Progenitor cell of endocrine pancreas (in vitro differentiated cells): Measurements from ENCODE around the gene FAM193A. TPM values are rescaled to one million over a fixed set of nuclear protein-coding genes. Genes with fewer than 3 reads are reported as not detected.
A peak's percentile ranks its signal among the peaks of the same experiment; 100 is the strongest.

ENCODE experiments used
- DNase-seq: peaks from one replicate; pipeline ENCODE4 v3.0.0; 2021; ENCODE audit warnings: low spot score; ENCODE audit not compliant: unreplicated experiment
- H3K27ac Mint-ChIP-seq: 2 replicates; pipeline ENCODE4 v1.8.0; 2021; ENCODE audit warnings: mild to moderate bottlenecking, moderate library complexity, mixed read lengths
- H3K27me3 Mint-ChIP-seq: 2 replicates; pipeline ENCODE4 v1.8.0; 2021; ENCODE audit warnings: mixed read lengths
- H3K36me3 Mint-ChIP-seq: 2 replicates; pipeline ENCODE4 v1.8.0; 2022; ENCODE audit warnings: mixed read lengths; ENCODE audit not compliant: insufficient read depth
- H3K4me1 Mint-ChIP-seq: 2 replicates; pipeline ENCODE4 v1.8.0; 2021; ENCODE audit warnings: low read depth, mixed read lengths
- H3K4me3 Mint-ChIP-seq: 2 replicates; pipeline ENCODE4 v1.8.0; 2021; ENCODE audit warnings: low read depth, mild to moderate bottlenecking, moderate library complexity, mixed read lengths
- H3K9me3 Mint-ChIP-seq: 2 replicates; pipeline ENCODE4 v1.8.0; 2021; ENCODE audit warnings: low read depth, mixed read lengths
- total RNA-seq: library from RNA; stranded (reverse); gene quantifications from 2 replicates; pipeline ENCODE4 v1.2.1, GENCODE V29; 2021
- TF ChIP-seq, protein P1 (sequence below): fragments of 200-600 bp; sonication (generic); IDR thresholded peaks from one replicate; pipeline ENCODE4 v1.5.0; 2021; ENCODE audit warnings: antibody characterized with exemption, mild to moderate bottlenecking; ENCODE audit not compliant: unreplicated experiment

Gene FAM193A
- total RNA-seq, 1 donor from 2014 or later = 53.4 TPM

DNA sequence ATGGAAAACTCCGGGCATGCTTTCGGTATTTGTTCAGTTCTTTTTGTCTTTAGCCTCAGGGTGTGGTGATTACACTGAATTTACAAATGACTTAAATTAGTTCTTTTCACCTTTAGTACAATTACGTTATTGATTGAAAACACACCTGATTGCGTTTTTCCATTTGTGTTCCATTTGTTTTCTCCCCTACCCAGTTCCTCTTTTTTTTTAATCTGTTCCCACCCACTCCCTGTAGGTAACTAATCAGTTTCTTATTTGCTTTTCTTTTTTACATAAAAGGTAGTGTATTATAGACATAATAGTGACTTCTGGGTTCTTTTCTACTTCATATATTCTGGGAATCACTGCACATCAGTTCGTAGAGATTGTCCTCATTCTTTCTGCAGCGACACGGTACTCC is 166.3 kb downstream of the FAM193A start:
- H3K4me3 Mint-ChIP-seq = no peak overlapping the region
- no peak for DNase-seq
- peaks cover 34% of the 10 kb centered on the region for H3K36me3 Mint-ChIP-seq
- peaks cover 4% of the 10 kb centered on the region for H3K4me1 Mint-ChIP-seq
- TF ChIP-seq, protein P1, sequence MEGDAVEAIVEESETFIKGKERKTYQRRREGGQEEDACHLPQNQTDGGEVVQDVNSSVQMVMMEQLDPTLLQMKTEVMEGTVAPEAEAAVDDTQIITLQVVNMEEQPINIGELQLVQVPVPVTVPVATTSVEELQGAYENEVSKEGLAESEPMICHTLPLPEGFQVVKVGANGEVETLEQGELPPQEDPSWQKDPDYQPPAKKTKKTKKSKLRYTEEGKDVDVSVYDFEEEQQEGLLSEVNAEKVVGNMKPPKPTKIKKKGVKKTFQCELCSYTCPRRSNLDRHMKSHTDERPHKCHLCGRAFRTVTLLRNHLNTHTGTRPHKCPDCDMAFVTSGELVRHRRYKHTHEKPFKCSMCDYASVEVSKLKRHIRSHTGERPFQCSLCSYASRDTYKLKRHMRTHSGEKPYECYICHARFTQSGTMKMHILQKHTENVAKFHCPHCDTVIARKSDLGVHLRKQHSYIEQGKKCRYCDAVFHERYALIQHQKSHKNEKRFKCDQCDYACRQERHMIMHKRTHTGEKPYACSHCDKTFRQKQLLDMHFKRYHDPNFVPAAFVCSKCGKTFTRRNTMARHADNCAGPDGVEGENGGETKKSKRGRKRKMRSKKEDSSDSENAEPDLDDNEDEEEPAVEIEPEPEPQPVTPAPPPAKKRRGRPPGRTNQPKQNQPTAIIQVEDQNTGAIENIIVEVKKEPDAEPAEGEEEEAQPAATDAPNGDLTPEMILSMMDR = no peak
- H3K27ac Mint-ChIP-seq = peak overlapping the region; percentile 58
- H3K27me3 Mint-ChIP-seq = no peaks in the 10 kb centered on the region
- H3K9me3 Mint-ChIP-seq = no peaks in the 10 kb centered on the region

DNA sequence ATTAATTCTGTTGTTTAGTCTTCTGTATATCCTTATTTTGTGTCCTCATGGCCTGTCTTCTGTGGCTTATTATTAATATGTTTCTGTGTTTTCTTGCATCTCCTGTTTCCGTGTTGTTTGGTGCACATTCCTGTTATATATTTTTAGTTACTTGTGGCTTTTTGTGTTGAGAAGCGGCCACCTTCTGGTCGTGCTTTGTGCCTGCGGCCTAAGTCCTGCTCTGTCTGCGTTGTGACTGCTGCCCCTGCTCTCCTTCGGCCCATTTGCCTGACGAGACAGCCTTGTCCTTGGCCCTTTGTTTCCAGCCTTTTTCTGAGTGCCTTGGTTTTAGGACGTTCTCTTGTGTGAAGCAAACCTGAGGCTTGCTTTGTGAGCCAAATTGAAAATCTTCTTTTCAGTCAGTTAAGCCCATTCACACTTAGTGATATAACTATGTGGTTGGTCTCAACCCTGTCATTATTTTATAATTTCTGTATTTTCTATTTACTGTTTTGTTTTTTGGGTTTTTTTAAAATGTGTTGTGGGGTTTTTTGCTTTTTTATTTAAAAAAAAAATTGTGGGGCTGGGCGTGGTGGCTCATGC is 175.9 kb downstream of the FAM193A start:
- Mint-ChIP-seq H3K27me3 (no peaks in the 10 kb centered on the region), H3K27ac (no peak overlapping the region), H3K9me3 (no peaks in the 10 kb centered on the region), H3K4me3 (no peak overlapping the region), H3K36me3 (peaks cover 22% of the 10 kb centered on the region), H3K4me1 (no peaks in the 10 kb centered on the region)
- DNase-seq = no peak
- TF ChIP-seq, protein P1 = peak; percentile 49

DNA sequence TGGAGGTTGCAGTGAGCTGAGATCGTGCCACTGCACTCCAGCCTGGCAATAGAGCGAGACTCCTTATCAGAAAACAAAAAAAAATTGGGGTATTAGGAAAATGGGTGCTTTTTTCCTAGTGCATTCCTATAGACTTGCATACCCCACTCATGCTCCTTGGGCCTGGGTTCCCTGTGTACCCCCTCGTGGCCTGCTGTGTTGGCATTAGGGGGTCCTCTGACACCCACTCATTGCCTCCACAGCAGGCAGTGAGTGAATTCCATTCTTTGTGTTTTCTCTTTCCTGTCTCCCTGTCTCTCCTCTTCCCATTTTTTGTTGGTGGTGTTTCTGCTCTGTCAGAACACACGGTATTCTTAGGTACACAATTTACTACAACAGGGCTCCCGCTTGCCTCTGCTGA is 176.9 kb downstream of the FAM193A start:
- Mint-ChIP-seq H3K4me1 (no peaks in the 10 kb centered on the region), H3K27me3 (no peaks in the 10 kb centered on the region), H3K9me3 (no peaks in the 10 kb centered on the region), H3K4me3 (no peak overlapping the region), H3K27ac (peak overlapping the region; percentile 66), H3K36me3 (peaks cover 22% of the 10 kb centered on the region)
- TF ChIP-seq, protein P1 = no peak
- no peak for DNase-seq

DNA sequence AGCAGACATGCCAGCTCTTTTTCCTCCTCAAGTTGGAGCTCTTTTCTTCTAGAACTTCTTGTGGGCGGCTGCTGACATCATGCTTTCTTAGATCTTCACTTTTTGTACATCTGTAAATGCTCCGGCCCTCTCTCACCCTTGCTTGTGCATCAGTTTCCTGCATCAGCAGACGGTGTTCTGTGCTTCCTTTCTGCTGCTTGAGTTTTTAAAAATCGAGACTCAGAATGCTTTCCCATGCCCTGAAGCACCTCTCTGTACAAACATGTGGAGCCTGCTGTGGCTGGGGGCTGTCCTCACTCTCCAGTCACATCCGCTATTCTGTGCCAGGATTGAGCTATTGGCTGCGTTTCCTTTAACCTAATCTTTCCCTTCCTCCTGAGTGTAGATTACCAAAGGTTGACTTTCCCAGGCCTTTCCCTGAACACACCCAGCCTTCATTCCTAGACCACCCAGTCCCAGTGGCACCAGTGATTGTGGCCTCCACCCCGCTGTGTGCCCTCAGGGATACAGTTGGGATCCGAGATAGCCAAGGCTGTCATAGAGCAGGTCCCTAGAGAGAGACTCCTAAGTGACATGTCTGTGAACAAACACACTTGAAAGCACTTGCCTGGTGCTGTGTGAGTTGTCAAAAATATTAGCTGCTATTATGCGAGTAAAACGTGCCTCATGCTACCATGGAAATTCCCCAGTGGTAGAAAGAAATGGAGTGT is 177.8 kb downstream of the FAM193A start:
- no peak overlapping the region for H3K4me3 Mint-ChIP-seq
- no peaks in the 10 kb centered on the region for H3K9me3 Mint-ChIP-seq
- DNase-seq = no peak
- no peaks in the 10 kb centered on the region for H3K4me1 Mint-ChIP-seq
- TF ChIP-seq, protein P1 = no peak
- peak overlapping the region; percentile 54 for H3K27ac Mint-ChIP-seq
- no peaks in the 10 kb centered on the region for H3K27me3 Mint-ChIP-seq
- H3K36me3 Mint-ChIP-seq = peaks cover 25% of the 10 kb centered on the region

DNA sequence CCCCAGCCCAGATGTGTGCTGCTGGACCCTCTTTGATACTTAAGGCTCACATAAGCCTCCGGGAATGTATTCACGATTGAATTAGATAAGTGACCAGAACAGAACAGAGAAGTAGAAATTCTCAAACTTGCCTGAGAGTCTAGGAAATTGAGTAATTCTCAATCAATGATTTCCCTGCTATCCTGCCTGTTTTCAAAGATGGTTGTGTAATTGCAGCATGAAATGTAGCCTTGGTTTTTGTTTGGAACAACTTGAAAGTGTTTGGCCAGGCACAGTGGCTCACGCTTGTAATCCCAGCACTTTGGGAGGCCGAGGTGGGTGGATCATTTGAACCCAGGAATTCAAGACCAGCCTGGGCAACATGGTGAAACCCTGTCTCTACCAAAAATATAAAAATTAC is 178.5 kb downstream of the FAM193A start:
- Mint-ChIP-seq H3K4me3 (no peak overlapping the region), H3K27me3 (no peaks in the 10 kb centered on the region), H3K4me1 (no peaks in the 10 kb centered on the region), H3K27ac (no peak overlapping the region), H3K9me3 (no peaks in the 10 kb centered on the region), H3K36me3 (peaks cover 25% of the 10 kb centered on the region)
- DNase-seq = no peak
- TF ChIP-seq, protein P1 = no peak
